GM18951 (cell line): Measurements from ENCODE around the gene KCTD2.
"Not testable (repeated sequence)": the region's sequence is repeated elsewhere in the genome, so short reads cannot be mapped to it uniquely, and the experiment has no call there.

ENCODE experiments used
- POLR2A ChIP-seq: IDR thresholded peaks from 4 replicates; pipeline ENCODE4 v1.6.1; 2011; ENCODE audit warnings: mild to moderate bottlenecking; ENCODE audit not compliant: insufficient read length, insufficient read depth; ENCODE audit errors: extremely low read depth
- in situ Hi-C: fragments of 300-500 bp; cut with MboI; formaldehyde crosslinking; loops from one replicate; pipeline ENCODE4 v1.12.0; 2022; ENCODE audit warnings: low sequenced_read_pairs, mixed read lengths, inconsistent platforms; ENCODE audit not compliant: unreplicated experiment

The KCTD2 gene

GRCh38 chr17:75031972-75032719 is 14.9 kb upstream of the KCTD2 start:
- in situ Hi-C loops = no loop called here

GRCh38 chr17:75032720-75033280 is 14.2 kb upstream of the KCTD2 start:
- in situ Hi-C loops = no loop called here
- TF ChIP-seq POLR2A = no peak

More at GRCh38 chr17:75031972-75032719, 14.9 kb upstream of the KCTD2 start:
- no peak for TF ChIP-seq POLR2A

GRCh38 chr17:75033346-75034235 is 13.4 kb upstream of the KCTD2 start:
- in situ Hi-C loops = no loop called here
- no peak for TF ChIP-seq POLR2A

GRCh38 chr17:75034236-75034908 is 12.7 kb upstream of the KCTD2 start:
- in situ Hi-C loops = no loop called here
- peak; percentile 23 for TF ChIP-seq POLR2A

- no peak for TF ChIP-seq POLR2A
These were observed 10.3 kb upstream of the KCTD2 start for GRCh38 chr17:75036643-75037268.

GRCh38 chr17:75039238-75039637 is 7.8 kb upstream of the KCTD2 start:
- in situ Hi-C loops = no loop called here
- no peak for TF ChIP-seq POLR2A

More at GRCh38 chr17:75036643-75037268, 10.3 kb upstream of the KCTD2 start:
- in situ Hi-C loops = no loop called here

GRCh38 chr17:75041656-75042280 is 5.3 kb upstream of the KCTD2 start:
- no peak for TF ChIP-seq POLR2A
- in situ Hi-C loops = no loop called here

GRCh38 chr17:75043789-75044188 is 3.2 kb upstream of the KCTD2 start:
- in situ Hi-C loops = not testable (repeated sequence)

DNA sequence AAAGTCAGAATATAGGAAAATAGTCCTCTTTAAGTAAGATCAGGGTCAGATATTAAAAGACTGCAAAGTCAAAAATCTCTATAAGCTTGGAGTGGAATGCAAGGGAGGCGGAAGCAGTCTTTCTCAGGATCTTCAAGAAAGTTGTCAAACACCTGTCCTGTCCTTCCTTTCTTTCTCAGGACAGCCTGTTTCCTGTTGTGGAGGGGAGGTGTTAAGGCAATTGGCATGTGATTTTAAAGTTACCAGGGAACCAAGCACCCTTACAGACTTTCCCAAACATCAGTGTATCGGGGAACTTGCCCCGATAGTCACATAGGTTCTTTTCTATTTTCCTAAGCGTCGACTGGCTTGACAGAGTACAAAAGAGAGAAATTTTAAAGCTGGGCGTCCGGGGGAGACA is 2.3 kb upstream of the KCTD2 start:
- in situ Hi-C loops = no loop called here
- no peak for TF ChIP-seq POLR2A

DNA sequence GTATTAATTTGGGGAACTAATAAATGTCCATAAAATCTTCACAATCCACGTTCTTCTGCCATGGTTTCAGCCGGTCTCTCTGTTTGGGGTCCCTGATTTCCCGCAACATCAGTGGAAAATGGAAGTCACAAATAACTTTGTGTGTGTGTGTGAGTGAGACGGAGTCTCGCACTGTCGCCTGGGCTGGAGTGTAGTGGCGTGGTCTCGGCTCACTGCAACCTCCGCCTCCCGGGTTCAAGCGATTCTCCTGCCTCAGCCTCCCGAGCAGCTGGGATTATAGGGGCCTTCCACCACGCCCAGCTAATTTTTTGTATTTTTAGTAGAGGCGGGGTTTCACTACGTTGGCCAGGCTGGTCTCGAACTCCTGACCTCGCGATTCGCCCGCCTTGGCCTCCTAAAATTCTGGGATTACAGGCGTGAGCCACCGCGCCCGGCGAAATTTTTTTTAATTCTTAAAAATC is 1.0 kb upstream of the KCTD2 start:
- in situ Hi-C loops = not testable (repeated sequence)

- in situ Hi-C loops = no loop called here
- no peak for TF ChIP-seq POLR2A
These were observed 523 bp downstream of the KCTD2 start for GRCh38 chr17:75047398-75048098.
